ENCODE measurements around the gene LPIN3.

LPIN3 gene

GRCh38 chr20:41355192-41355591 is 14.6 kb downstream of the LPIN3 start:
- H3K4me3 ChIP-seq (ENCODE audit: low read length): no peak overlapping the region

GRCh38 chr20:41355598-41356203 is 15.1 kb downstream of the LPIN3 start:
- Histone ChIP-seq H3K4me3 (ENCODE audit: low read length) (no peak overlapping the region), H3K36me3 (ENCODE audit: control insufficient read depth, insufficient read depth, low read length, severe bottlenecking) (peaks cover 85% of the 10 kb centered on the region), H3K9ac (ENCODE audit: low read length) (no peak overlapping the region), H3K27me3 (replicated peaks; ENCODE audit: control insufficient read depth, insufficient read depth, low read length) (no peaks in the 10 kb centered on the region), H3K4me1 (ENCODE audit: control insufficient read depth, insufficient read depth, low read length) (no peaks in the 10 kb centered on the region), H3K9me3 (ENCODE audit: control insufficient read depth, low read length) (no peaks in the 10 kb centered on the region)
- no peak for DNase-seq (ENCODE audit: low read depth)

More at GRCh38 chr20:41355192-41355591, 14.6 kb downstream of the LPIN3 start:
- no peaks in the 10 kb centered on the region for H3K27me3 ChIP-seq (replicated peaks; ENCODE audit: control insufficient read depth, insufficient read depth, low read length)
- no peaks in the 10 kb centered on the region for H3K4me1 ChIP-seq (ENCODE audit: control insufficient read depth, insufficient read depth, low read length)
- H3K9ac ChIP-seq (ENCODE audit: low read length): no peak overlapping the region
- DNase-seq (ENCODE audit: low read depth): no peak
- H3K36me3 ChIP-seq (ENCODE audit: control insufficient read depth, insufficient read depth, low read length, severe bottlenecking): peaks cover 86% of the 10 kb centered on the region
- no peaks in the 10 kb centered on the region for H3K9me3 ChIP-seq (ENCODE audit: control insufficient read depth, low read length)

- H3K9ac ChIP-seq (ENCODE audit: low read length): no peak overlapping the region
- H3K9me3 ChIP-seq (ENCODE audit: control insufficient read depth, low read length): no peaks in the 10 kb centered on the region
- no peak overlapping the region for H3K4me3 ChIP-seq (ENCODE audit: low read length)
- no peak for DNase-seq (ENCODE audit: low read depth)
- H3K36me3 ChIP-seq (ENCODE audit: control insufficient read depth, insufficient read depth, low read length, severe bottlenecking): peaks cover 78% of the 10 kb centered on the region
- H3K4me1 ChIP-seq (ENCODE audit: control insufficient read depth, insufficient read depth, low read length): no peaks in the 10 kb centered on the region
- no peaks in the 10 kb centered on the region for H3K27me3 ChIP-seq (replicated peaks; ENCODE audit: control insufficient read depth, insufficient read depth, low read length)
Measured at GRCh38 chr20:41356951-41357350, 16.3 kb downstream of the LPIN3 start.

GRCh38 chr20:41357424-41358163 is 17.0 kb downstream of the LPIN3 start:
- DNase-seq (ENCODE audit: low read depth): no peak
- Histone ChIP-seq H3K4me1 (ENCODE audit: control insufficient read depth, insufficient read depth, low read length) (no peaks in the 10 kb centered on the region), H3K9ac (ENCODE audit: low read length) (no peak overlapping the region), H3K36me3 (ENCODE audit: control insufficient read depth, insufficient read depth, low read length, severe bottlenecking) (peaks cover 72% of the 10 kb centered on the region), H3K4me3 (ENCODE audit: low read length) (no peak overlapping the region), H3K27me3 (replicated peaks; ENCODE audit: control insufficient read depth, insufficient read depth, low read length) (no peaks in the 10 kb centered on the region), H3K9me3 (ENCODE audit: control insufficient read depth, low read length) (no peaks in the 10 kb centered on the region)

GRCh38 chr20:41358230-41358629 is 17.6 kb downstream of the LPIN3 start:
- Histone ChIP-seq H3K9me3 (ENCODE audit: control insufficient read depth, low read length) (no peaks in the 10 kb centered on the region), H3K27me3 (replicated peaks; ENCODE audit: control insufficient read depth, insufficient read depth, low read length) (no peaks in the 10 kb centered on the region), H3K4me1 (ENCODE audit: control insufficient read depth, insufficient read depth, low read length) (no peaks in the 10 kb centered on the region), H3K4me3 (ENCODE audit: low read length) (no peak overlapping the region), H3K9ac (ENCODE audit: low read length) (no peak overlapping the region), H3K36me3 (ENCODE audit: control insufficient read depth, insufficient read depth, low read length, severe bottlenecking) (peaks cover 65% of the 10 kb centered on the region)
- no peak for DNase-seq (ENCODE audit: low read depth)

GRCh38 chr20:41358717-41359116 is 18.1 kb downstream of the LPIN3 start:
- no peaks in the 10 kb centered on the region for H3K27me3 ChIP-seq (replicated peaks; ENCODE audit: control insufficient read depth, insufficient read depth, low read length)
- peaks cover 61% of the 10 kb centered on the region for H3K36me3 ChIP-seq (ENCODE audit: control insufficient read depth, insufficient read depth, low read length, severe bottlenecking)
- H3K9me3 ChIP-seq (ENCODE audit: control insufficient read depth, low read length): no peaks in the 10 kb centered on the region
- H3K9ac ChIP-seq (ENCODE audit: low read length): no peak overlapping the region
- no peak for DNase-seq (ENCODE audit: low read depth)
- no peak overlapping the region for H3K4me3 ChIP-seq (ENCODE audit: low read length)
- no peaks in the 10 kb centered on the region for H3K4me1 ChIP-seq (ENCODE audit: control insufficient read depth, insufficient read depth, low read length)

- Histone ChIP-seq H3K4me1 (ENCODE audit: control insufficient read depth, insufficient read depth, low read length) (no peaks in the 10 kb centered on the region), H3K9me3 (ENCODE audit: control insufficient read depth, low read length) (no peaks in the 10 kb centered on the region), H3K4me3 (ENCODE audit: low read length) (no peak overlapping the region), H3K9ac (ENCODE audit: low read length) (no peak overlapping the region), H3K36me3 (ENCODE audit: control insufficient read depth, insufficient read depth, low read length, severe bottlenecking) (peaks cover 52% of the 10 kb centered on the region), H3K27me3 (replicated peaks; ENCODE audit: control insufficient read depth, insufficient read depth, low read length) (peaks cover 6% of the 10 kb centered on the region)
- DNase-seq (ENCODE audit: low read depth): no peak
Measured at GRCh38 chr20:41359541-41360011, 19.0 kb downstream of the LPIN3 start.

GRCh38 chr20:41360831-41361756 is 20.5 kb downstream of the LPIN3 start:
- Histone ChIP-seq H3K4me1 (ENCODE audit: control insufficient read depth, insufficient read depth, low read length) (no peaks in the 10 kb centered on the region), H3K36me3 (ENCODE audit: control insufficient read depth, insufficient read depth, low read length, severe bottlenecking) (peaks cover 38% of the 10 kb centered on the region), H3K4me3 (ENCODE audit: low read length) (no peak overlapping the region), H3K27me3 (replicated peaks; ENCODE audit: control insufficient read depth, insufficient read depth, low read length) (peaks cover 21% of the 10 kb centered on the region), H3K9ac (ENCODE audit: low read length) (no peak overlapping the region), H3K9me3 (ENCODE audit: control insufficient read depth, low read length) (no peaks in the 10 kb centered on the region)
- DNase-seq (ENCODE audit: low read depth): no peak

GRCh38 chr20:41361757-41362747 is 21.4 kb downstream of the LPIN3 start:
- DNase-seq (ENCODE audit: low read depth): no peak
- H3K27me3 ChIP-seq (replicated peaks; ENCODE audit: control insufficient read depth, insufficient read depth, low read length): peaks cover 24% of the 10 kb centered on the region
- no peak overlapping the region for H3K9ac ChIP-seq (ENCODE audit: low read length)
- no peaks in the 10 kb centered on the region for H3K9me3 ChIP-seq (ENCODE audit: control insufficient read depth, low read length)
- peaks cover 29% of the 10 kb centered on the region for H3K36me3 ChIP-seq (ENCODE audit: control insufficient read depth, insufficient read depth, low read length, severe bottlenecking)
- H3K4me1 ChIP-seq (ENCODE audit: control insufficient read depth, insufficient read depth, low read length): no peaks in the 10 kb centered on the region
- no peak overlapping the region for H3K4me3 ChIP-seq (ENCODE audit: low read length)

- Histone ChIP-seq H3K9ac (ENCODE audit: low read length) (no peak overlapping the region), H3K27me3 (replicated peaks; ENCODE audit: control insufficient read depth, insufficient read depth, low read length) (peaks cover 31% of the 10 kb centered on the region), H3K36me3 (ENCODE audit: control insufficient read depth, insufficient read depth, low read length, severe bottlenecking) (peaks cover 22% of the 10 kb centered on the region), H3K9me3 (ENCODE audit: control insufficient read depth, low read length) (no peaks in the 10 kb centered on the region), H3K4me3 (ENCODE audit: low read length) (no peak overlapping the region), H3K4me1 (ENCODE audit: control insufficient read depth, insufficient read depth, low read length) (no peaks in the 10 kb centered on the region)
- no peak for DNase-seq (ENCODE audit: low read depth)
Measured at GRCh38 chr20:41362748-41363140, 22.1 kb downstream of the LPIN3 start.
